H1 (cell line): ENCODE data around the gene DCDC2C. TPM values are rescaled to one million over a fixed set of nuclear protein-coding genes. Genes with fewer than 3 reads are reported as not detected.

Experiments used
- CTCF ChIA-PET: fragments of 300-600 bp; sonication (Branson Sonifier 250); formaldehyde crosslinking; loops from one replicate; lab custom pipeline; 2021; ENCODE audit not compliant: partially characterized antibody; lab: Charles Lee
- POLR2A ChIA-PET: fragments of 300-600 bp; sonication (Branson Sonifier 250); formaldehyde crosslinking; loops from one replicate; lab custom pipeline; 2021; ENCODE audit warnings: inconsistent platforms; ENCODE audit not compliant: partially characterized antibody; lab: Charles Lee
- DNase-seq, 2 experiments: peaks; one replicate each; pipeline versions ENCODE4 v3.0.0 to v3.0.0-alpha.2; 2010 to 2022; ENCODE audit warnings: low spot score in 2 of 2, low read depth in 1 of 2, mixed read lengths in 1 of 2
- FAIRE-seq: peaks from 2 replicates; lab custom pipeline; 2011; peaks lifted over from hg19 to GRCh38; lab: Jason Lieb, UNC
- H2AFZ ChIP-seq: 2 replicates; pipeline ENCODE4 v1.8.1; 2012; ENCODE audit warnings: low read length, inconsistent platforms
- H2AK5ac ChIP-seq: 2 replicates; pipeline ENCODE4 v1.6.1; 2013; ENCODE audit warnings: low read depth, low read length
- H2BK120ac ChIP-seq: replicated peaks from 2 replicates; pipeline ENCODE3; 2013; ENCODE audit warnings: low read depth, low read length, inconsistent platforms
- H2BK12ac ChIP-seq: 2 replicates; pipeline ENCODE4 v1.6.1; 2013; ENCODE audit warnings: low read depth, low read length
- H2BK15ac ChIP-seq: 2 replicates; pipeline ENCODE4 v1.6.1; 2013; ENCODE audit warnings: low read length
- H2BK20ac ChIP-seq: 2 replicates; pipeline ENCODE4 v1.6.1; 2013; ENCODE audit warnings: low read length
- H2BK5ac ChIP-seq: 2 replicates; pipeline ENCODE4 v1.6.1; 2013; ENCODE audit warnings: low read depth, low read length
- H3K14ac ChIP-seq: 2 replicates; pipeline ENCODE4 v1.6.1; 2013; ENCODE audit warnings: inconsistent platforms; ENCODE audit not compliant: insufficient read length
- H3K18ac ChIP-seq: 2 replicates; pipeline ENCODE4 v1.6.1; 2013; ENCODE audit warnings: low read length; ENCODE audit errors: extremely low read depth
- H3K23ac ChIP-seq: 2 replicates; pipeline ENCODE4 v1.6.1; 2013; ENCODE audit warnings: inconsistent platforms; ENCODE audit not compliant: insufficient read length
- H3K23me2 ChIP-seq: 2 replicates; pipeline ENCODE4 v1.6.1; 2013; ENCODE audit warnings: low read depth, low read length
- H3K27ac ChIP-seq: 2 replicates; pipeline ENCODE4 v1.6.1; 2011; ENCODE audit warnings: low read depth, low read length, inconsistent platforms
- H3K27me3 ChIP-seq, 4 experiments: replicated peaks in 1 of 4; 1 replicate in 1 of 4; 2 replicates in 3 of 4; pipeline versions ENCODE4 v1.6.1 to v1.8.1; 2011 to 2013; ENCODE audit warnings: low read length in 3 of 4, mild to moderate bottlenecking in 3 of 4, inconsistent platforms in 2 of 4, mixed read lengths in 2 of 4, moderate library complexity in 1 of 4; ENCODE audit not compliant: control insufficient read depth in 3 of 4, insufficient read depth in 3 of 4; ENCODE audit errors: extremely low read depth in 1 of 4
- H3K36me3 ChIP-seq, 4 experiments: 2 replicates each; pipeline versions ENCODE4 v1.6.1 to v1.8.1; 2011 to 2013; ENCODE audit warnings: mild to moderate bottlenecking in 4 of 4, low read length in 3 of 4, moderate library complexity in 2 of 4, control low read depth in 1 of 4, inconsistent platforms in 1 of 4; ENCODE audit not compliant: insufficient read depth in 4 of 4, control insufficient read depth in 2 of 4
- H3K4ac ChIP-seq: replicated peaks from 2 replicates; pipeline ENCODE3; 2013; ENCODE audit warnings: low read length, low read depth, mixed read lengths, inconsistent platforms; ENCODE audit not compliant: insufficient read length
- H3K4me1 ChIP-seq, 4 experiments: replicated peaks in 1 of 4; 1 replicate in 1 of 4; 2 replicates in 3 of 4; pipeline versions ENCODE4 v1.6.1 to v1.8.1; 2011 to 2013; ENCODE audit warnings: low read length in 3 of 4, inconsistent platforms in 2 of 4, mixed read lengths in 1 of 4; ENCODE audit not compliant: insufficient read depth in 4 of 4, control insufficient read depth in 3 of 4
- H3K4me2 ChIP-seq, 2 experiments: 2 replicates each; pipeline versions ENCODE4 v1.6.1 to v1.8.1; 2011 to 2013; ENCODE audit warnings: low read depth in 2 of 2, low read length in 2 of 2, control low read depth in 1 of 2, inconsistent platforms in 1 of 2, mild to moderate bottlenecking in 1 of 2; ENCODE audit not compliant: insufficient read depth in 1 of 2
- H3K4me3 ChIP-seq, 4 experiments: fragments of 200-600, 300-600 bp in 1 of 4; sonication (generic), shearing (Covaris generic), sonication (Bioruptor Twin) in 1 of 4; 2 replicates each; pipeline versions ENCODE4 v1.5.1 to v1.8.1; 2011 to 2016; ENCODE audit warnings: low read length in 4 of 4, low read depth in 3 of 4, control low read depth in 2 of 4, inconsistent platforms in 2 of 4, mild to moderate bottlenecking in 2 of 4, mixed read lengths in 1 of 4, moderate library complexity in 1 of 4; ENCODE audit not compliant: insufficient read depth in 2 of 4; ENCODE audit errors: extremely low read depth in 1 of 4
- H3K56ac ChIP-seq: replicated peaks from 2 replicates; pipeline ENCODE3; 2013; ENCODE audit warnings: low read depth, mild to moderate bottlenecking, mixed read lengths, low read length, inconsistent platforms; ENCODE audit not compliant: insufficient read length
- H3K79me1 ChIP-seq: 2 replicates; pipeline ENCODE4 v1.6.1; 2013; ENCODE audit warnings: low read depth, low read length, control low read depth
- H3K79me2 ChIP-seq, 2 experiments: 2 replicates each; pipeline versions ENCODE4 v1.6.1 to v1.8.1; 2012 to 2013; ENCODE audit warnings: low read length in 2 of 2, mild to moderate bottlenecking in 2 of 2, inconsistent platforms in 1 of 2; ENCODE audit not compliant: insufficient read depth in 2 of 2, control insufficient read depth in 1 of 2
- H3K9ac ChIP-seq, 4 experiments: replicated peaks in 1 of 4; 1 replicate in 1 of 4; 2 replicates in 3 of 4; pipeline versions ENCODE4 v1.6.1 to v1.8.1; 2011 to 2013; ENCODE audit warnings: low read depth in 3 of 4, low read length in 3 of 4, control low read depth in 2 of 4, mild to moderate bottlenecking in 2 of 4, moderate library complexity in 2 of 4, inconsistent platforms in 1 of 4; ENCODE audit errors: extremely low read depth in 1 of 4
- H3K9me3 ChIP-seq, 2 experiments: 2 replicates each; pipeline versions ENCODE4 v1.6.1 to v1.8.1; 2012 to 2013; ENCODE audit warnings: mild to moderate bottlenecking in 2 of 2, moderate library complexity in 2 of 2, control low read depth in 1 of 2, inconsistent platforms in 1 of 2, low read depth in 1 of 2, low read length in 1 of 2, mixed read lengths in 1 of 2; ENCODE audit not compliant: insufficient read depth in 2 of 2
- H4K20me1 ChIP-seq, 2 experiments: replicated peaks in 1 of 2; 2 replicates each; pipeline versions ENCODE3 to v1.8.1; 2011 to 2013; ENCODE audit warnings: inconsistent platforms in 2 of 2, low read length in 2 of 2, mild to moderate bottlenecking in 1 of 2; ENCODE audit not compliant: insufficient read depth in 2 of 2, control insufficient read depth in 1 of 2
- H4K5ac ChIP-seq: 2 replicates; pipeline ENCODE4 v1.6.1; 2013; ENCODE audit warnings: low read length, low read depth, mixed read lengths, inconsistent platforms; ENCODE audit not compliant: insufficient read length
- H4K8ac ChIP-seq: 2 replicates; pipeline ENCODE4 v1.8.0; 2013; ENCODE audit warnings: mild to moderate bottlenecking, moderate library complexity, low read length, inconsistent platforms; ENCODE audit not compliant: insufficient read depth; ENCODE audit errors: extremely low read depth
- H4K91ac ChIP-seq: replicated peaks from 2 replicates; pipeline ENCODE3; 2013; ENCODE audit warnings: low read length, mixed read lengths, inconsistent platforms; ENCODE audit not compliant: insufficient read length
- E2F6 ChIP-seq: IDR thresholded peaks from 2 replicates; pipeline ENCODE4 v1.6.1; 2012; ENCODE audit warnings: inconsistent platforms
- EGR1 ChIP-seq: IDR thresholded peaks from 2 replicates; pipeline ENCODE4 v1.6.1; 2011; ENCODE audit warnings: low read depth, low read length, borderline replicate concordance
- JUND ChIP-seq: IDR thresholded peaks from 2 replicates; pipeline ENCODE4 v1.6.1; 2011; ENCODE audit warnings: mild to moderate bottlenecking, improper control_type of control experiment, low read length
- KDM5A ChIP-seq: fragments of 200-600 bp; IDR thresholded peaks from 2 replicates; pipeline ENCODE4 v1.7.1; 2012; ENCODE audit warnings: mild to moderate bottlenecking, low read length, inconsistent platforms, mixed read lengths
- MAFK ChIP-seq: IDR thresholded peaks from 2 replicates; pipeline ENCODE4 v1.6.1; 2012; ENCODE audit warnings: low read depth, mild to moderate bottlenecking, improper control_type of control experiment, low read length
- NRF1 ChIP-seq: IDR thresholded peaks from 2 replicates; pipeline ENCODE4 v1.6.1; 2011; ENCODE audit warnings: mild to moderate bottlenecking, low read depth, low read length, improper control_type of control experiment
- PHF8 ChIP-seq: fragments of 200-600 bp; sonication (generic); conservative IDR thresholded peaks from 2 replicates; pipeline ENCODE4 v1.7.1; 2012; ENCODE audit warnings: low read depth, mild to moderate bottlenecking, inconsistent platforms, low read length, moderate library complexity
- RAD21 ChIP-seq, 2 experiments: IDR thresholded peaks in 1 of 2; conservative IDR thresholded peaks in 1 of 2; 2 replicates each; pipeline ENCODE4 v1.6.1; 2011; ENCODE audit warnings: low read depth in 2 of 2, low read length in 2 of 2, improper control_type of control experiment in 1 of 2, inconsistent platforms in 1 of 2, mild to moderate bottlenecking in 1 of 2, moderate library complexity in 1 of 2
- SIRT6 ChIP-seq: IDR thresholded peaks from one replicate; pipeline ENCODE4 v1.7.1; 2012; ENCODE audit warnings: low read length, inconsistent platforms
- SP1 ChIP-seq: IDR thresholded peaks from 2 replicates; pipeline ENCODE4 v1.6.1; 2011; ENCODE audit warnings: low read depth, low read length
- SP4 ChIP-seq: IDR thresholded peaks from 2 replicates; pipeline ENCODE4 v1.6.1; 2012; ENCODE audit warnings: low read length, inconsistent platforms
- SUZ12 ChIP-seq: fragments of 200-600 bp; sonication (generic); IDR thresholded peaks from 2 replicates; pipeline ENCODE4 v1.6.1; 2012; ENCODE audit warnings: mild to moderate bottlenecking, inconsistent platforms, low read length, moderate library complexity, mixed read lengths
- TAF1 ChIP-seq: IDR thresholded peaks from 2 replicates; pipeline ENCODE4 v1.6.1; 2011; ENCODE audit warnings: mild to moderate bottlenecking, low read depth, low read length
- TBP ChIP-seq: IDR thresholded peaks from 2 replicates; pipeline ENCODE4 v1.6.1; 2011; ENCODE audit warnings: low read depth, low read length, improper control_type of control experiment
- YY1 ChIP-seq: IDR thresholded peaks from 2 replicates; pipeline ENCODE4 v1.6.1; 2011; ENCODE audit warnings: low read depth, mild to moderate bottlenecking, low read length
- WGBS, 2 experiments: shearing (Covaris generic) in 1 of 2; methylation state at CpG; one replicate each; pipeline versions ENCODE4 v1.1.6 to v1.1.7; 2013 to 2015; ENCODE audit warnings: low lambda C conversion rate in 2 of 2, mixed read lengths in 2 of 2, inconsistent platforms in 1 of 2, low coverage in 1 of 2, missing lambda C conversion rate in 1 of 2; ENCODE audit not compliant: insufficient replicate concordance in 2 of 2, insufficient coverage in 1 of 2, insufficient read length in 1 of 2; ENCODE audit errors: extremely low coverage in 1 of 2, missing lambda C conversion rate in 1 of 2; 5-methylcytosine and 5-hydroxymethylcytosine counted together
- polyA plus RNA-seq, 7 experiments: library from polyadenylated mRNA; depleted of rRNA in 3 of 7; stranded (reverse) in 5 of 7; unstranded in 2 of 7; fragments of >200 nt in 5 of 7; fragments of 200-250 nt in 2 of 7; gene quantifications; 1 replicate in 5 of 7; 2 replicates in 1 of 7; 4 replicates in 1 of 7; pipeline versions ENCODE4 v1.2.1 to v1.2.3, GENCODE V29; 2011 to 2013; ENCODE audit warnings: missing spikeins in 2 of 7, mixed read lengths in 2 of 7
- total RNA-seq: library from RNA; stranded (reverse); fragmentation: NEBNext Ultra II Directional; extraction: Animal tissue kit (Norgen Biotek cat#: 25700); gene quantifications from 2 replicates; pipeline ENCODE4 v1.2.1, GENCODE V29; 2021

DCDC2C gene
- total and polyA plus RNA-seq, 2 of the 8 experiments (the other 6 are each of a cell fraction or from before 2014, with no cell fraction given): 0.50 TPM; not detected in 1

GRCh38 chr2:3736112-3736511, 32.7 kb downstream of the DCDC2C start:
- H3K56ac ChIP-seq: no peak overlapping the region
- no peaks in the 10 kb centered on the region for H3K4me1 ChIP-seq
- no peak overlapping the region for H2BK15ac ChIP-seq
- peaks cover 0 to 4% of the 10 kb centered on the region in 2 experiments; a peak in 1 of 4 replicates for H3K9me3 ChIP-seq
- no peaks in the 10 kb centered on the region; a peak in 1 of 7 replicates for H3K27me3 ChIP-seq
- no peak overlapping the region for H2AFZ ChIP-seq
- H3K4me3 ChIP-seq: no peak overlapping the region
- H2AK5ac ChIP-seq: no peak overlapping the region
- no peaks in the 10 kb centered on the region for H3K79me2 ChIP-seq
- no peak overlapping the region for H4K5ac ChIP-seq
- 77% methylated on average over 7 of the region's 7 CpGs; no CpG with 5 or more reads in 1 of the 2 experiments for WGBS, 2 experiments
- DNase-seq (no peak), FAIRE-seq (no peak)
- no peaks in the 10 kb centered on the region for H4K20me1 ChIP-seq
- H2BK120ac ChIP-seq: no peak overlapping the region
- ChIA-PET CTCF (interaction anchor here (0.7 to 9.8 kb wide), 7 partner anchors 9 to 91 kb away, joined by 3 to 79 read pairs (median 3); no protein-coding TSS in a partner anchor), POLR2A (no interaction called here)
- no peaks in the 10 kb centered on the region for H3K36me3 ChIP-seq
- H3K23me2 ChIP-seq: no peaks in the 10 kb centered on the region
- H3K18ac ChIP-seq: no peak overlapping the region
- no peak overlapping the region for H3K4ac ChIP-seq
- no peak overlapping the region for H3K23ac ChIP-seq
- H3K79me1 ChIP-seq: no peaks in the 10 kb centered on the region
- H3K14ac ChIP-seq: no peak overlapping the region
- H2BK5ac ChIP-seq: no peak overlapping the region
- H4K8ac ChIP-seq: no peak overlapping the region
- H3K9ac ChIP-seq: no peak overlapping the region
- H2BK20ac ChIP-seq: no peak overlapping the region
- H2BK12ac ChIP-seq: no peak overlapping the region
- no peak overlapping the region for H3K27ac ChIP-seq
- H3K4me2 ChIP-seq: no peak overlapping the region
- H4K91ac ChIP-seq: no peak overlapping the region
- TF ChIP-seq NRF1: no peak
- TF ChIP-seq KDM5A: no peak
- no peak for TF ChIP-seq EGR1
- no peak for TF ChIP-seq SP4
- no peak for TF ChIP-seq JUND
- TF ChIP-seq SUZ12: no peak
- TF ChIP-seq SIRT6: no peak
- TF ChIP-seq SP1: no peak
- TF ChIP-seq PHF8: no peak
- no peak for TF ChIP-seq YY1
- TF ChIP-seq TAF1: no peak
- no peak for TF ChIP-seq E2F6
- TF ChIP-seq RAD21 (IDR thresholded peaks at IDR 0.05 in 1 of 2, conservative IDR thresholded peaks at IDR 0.05 in 1 of 2; ENCODE audit: low read depth in 2 of 2, low read length in 2 of 2): no peak
- TF ChIP-seq TBP: no peak
- TF ChIP-seq MAFK: no peak
